Activated T-cell treated with anti-CD3 and anti-CD28 coated beads for 24 hours (primary cell): ENCODE data around the gene BRSK2.

ENCODE experiments used
- DNase-seq: peaks from one replicate; pipeline ENCODE4 v3.0.0-alpha.2; 2020; ENCODE audit warnings: low read depth

Gene BRSK2

DNA sequence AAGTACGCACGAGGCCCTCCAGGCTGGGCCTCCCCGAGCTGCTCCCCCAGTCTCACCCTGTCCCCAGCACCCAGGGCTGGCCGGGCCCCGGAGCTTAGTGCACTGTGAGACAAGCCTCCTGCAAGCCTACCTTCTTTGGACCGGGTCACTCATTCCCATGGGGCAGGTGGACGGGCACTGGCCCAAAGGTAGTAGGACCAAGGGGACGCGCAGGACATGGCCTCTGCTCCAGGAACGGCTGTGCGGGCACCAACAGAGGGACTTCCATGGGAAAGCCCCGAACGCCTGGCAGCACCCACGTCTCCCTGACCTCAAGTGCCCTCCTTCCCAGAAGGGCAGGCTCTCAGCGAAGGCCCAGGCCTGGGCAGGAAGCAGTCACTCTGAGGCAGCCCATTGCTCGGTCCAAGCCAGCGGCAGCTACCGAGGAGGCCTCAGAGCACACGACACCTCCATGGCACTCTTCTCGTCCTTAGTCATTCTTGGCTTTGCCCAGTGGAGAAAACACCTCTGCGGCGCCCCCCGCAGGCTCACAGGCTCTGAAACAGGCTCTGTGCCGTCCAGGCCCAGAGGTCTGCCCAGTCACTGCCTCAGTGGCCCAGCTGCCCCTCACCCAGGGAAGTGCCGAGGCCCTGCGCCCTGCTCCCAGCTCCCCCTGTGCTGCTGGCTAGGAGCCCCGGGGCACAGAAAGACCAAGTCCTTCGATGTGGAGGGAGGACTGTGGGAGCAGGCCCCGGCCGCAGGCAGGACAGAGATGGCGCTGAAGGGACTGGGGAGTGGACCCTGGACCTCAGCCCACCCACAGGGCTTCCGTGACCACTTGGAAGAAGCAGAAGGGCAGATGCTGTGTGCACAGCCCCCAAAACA, 93.1 kb downstream of the BRSK2 start:
- DNase-seq = no peak

DNA sequence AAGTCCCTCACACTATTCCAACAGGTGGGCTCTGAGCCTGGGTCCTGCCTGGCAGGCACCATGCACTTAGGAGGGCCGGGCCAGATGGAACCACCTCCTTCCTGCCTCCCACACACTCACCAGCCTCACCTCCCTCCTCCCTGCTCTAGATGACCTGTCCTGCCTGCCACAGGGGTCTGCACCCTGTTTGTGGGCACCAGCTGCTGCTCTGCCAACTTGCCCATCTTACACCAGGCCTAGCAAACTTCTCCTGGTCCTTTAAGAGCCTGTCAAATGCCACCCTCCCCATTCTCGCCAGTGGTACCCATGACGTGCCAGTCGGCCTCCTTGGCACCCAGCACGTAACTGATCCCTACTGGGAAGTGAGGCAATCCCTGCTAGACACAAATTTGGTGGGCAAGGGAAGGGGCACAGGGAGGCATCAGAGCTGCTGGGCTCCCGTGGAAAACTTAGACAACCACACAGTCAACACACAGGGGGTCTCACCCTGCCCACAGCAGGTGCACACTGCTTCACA, 93.8 kb downstream of the BRSK2 start:
- DNase-seq = no peak

DNA sequence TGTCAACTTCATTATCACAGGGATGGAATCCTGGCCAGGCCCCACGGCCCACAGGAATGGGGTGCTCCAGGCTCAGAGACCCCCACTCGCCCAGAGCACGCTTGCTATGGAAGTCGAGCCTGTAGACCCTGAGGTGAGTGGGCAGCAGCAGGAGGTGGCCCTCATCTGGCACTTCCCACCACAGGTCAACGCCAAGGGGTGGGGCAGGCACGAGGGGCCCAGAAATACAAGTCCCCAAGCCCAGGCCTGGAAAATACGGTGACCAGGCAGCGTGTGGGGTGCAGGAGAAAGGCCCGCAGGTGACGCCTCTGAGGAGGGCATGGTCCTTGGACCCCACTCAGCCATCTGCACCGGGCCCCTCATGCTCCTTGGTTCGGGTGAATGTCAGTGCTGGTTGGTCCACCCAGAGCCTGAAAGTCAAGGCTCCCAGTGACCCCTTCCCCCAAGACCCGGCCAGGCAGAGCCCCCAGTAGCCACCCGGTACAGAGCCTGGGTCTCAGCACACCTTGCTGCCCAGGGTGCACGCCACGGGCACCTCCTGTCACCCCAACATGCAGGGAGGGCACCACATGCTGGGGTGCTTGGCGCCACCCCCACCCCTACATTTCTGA, 94.4 kb downstream of the BRSK2 start:
- no peak for DNase-seq

DNA sequence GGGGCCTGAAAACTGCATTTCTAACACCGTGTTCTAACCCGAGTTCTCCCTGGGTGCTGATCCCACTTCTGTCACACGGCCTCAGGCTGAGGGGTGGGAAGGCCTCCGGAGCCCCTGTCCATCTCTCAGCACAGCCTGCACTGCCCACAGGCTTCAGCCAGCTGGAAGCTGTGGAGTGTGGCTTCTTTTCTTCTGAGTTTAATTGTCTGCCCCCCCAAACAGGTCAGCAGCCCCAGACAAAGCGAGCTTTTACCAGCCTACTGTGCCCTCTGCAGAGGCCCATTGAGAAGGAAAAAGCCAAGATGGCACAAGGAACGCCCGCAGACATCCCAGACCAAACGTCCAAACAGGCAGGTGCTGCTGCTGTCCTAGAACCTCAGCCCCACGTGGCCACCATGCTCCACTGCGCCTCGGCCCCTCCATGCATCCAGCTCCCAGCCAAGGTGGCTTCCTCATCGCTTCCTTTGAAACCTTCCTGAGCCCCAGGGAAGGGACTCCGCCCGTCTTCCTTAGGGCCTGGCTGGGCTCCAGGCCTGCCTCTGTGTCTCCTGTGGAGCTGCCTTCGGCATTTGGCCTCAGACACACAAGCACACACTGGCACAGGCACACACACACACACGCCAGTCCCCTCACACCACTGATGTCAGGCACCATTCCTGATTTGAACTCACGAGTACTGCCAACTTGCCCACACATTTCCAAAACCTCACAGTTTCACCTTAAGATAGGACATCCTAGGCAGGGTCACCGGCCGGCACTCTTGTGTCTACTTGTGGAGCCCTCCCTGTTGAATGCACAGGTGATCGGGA, 95.2 kb downstream of the BRSK2 start:
- DNase-seq = no peak

DNA sequence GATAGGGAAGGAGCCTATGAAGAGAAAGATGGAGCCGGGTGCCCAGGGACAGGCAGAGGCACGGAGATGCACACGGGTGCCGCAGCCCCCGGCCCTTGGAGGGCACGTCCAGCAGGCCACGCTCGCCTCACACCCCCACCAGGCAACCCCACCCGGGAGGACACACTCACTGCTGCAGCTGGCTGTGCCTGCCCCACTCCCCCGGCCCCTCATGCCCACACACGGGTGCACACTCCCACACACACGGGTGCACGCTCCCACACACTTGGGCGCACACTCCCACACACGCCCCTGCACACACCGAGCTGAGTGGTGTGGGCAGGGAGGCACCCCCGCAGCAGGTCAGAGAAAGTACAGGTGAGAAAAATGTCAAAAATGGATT, 95.8 kb downstream of the BRSK2 start:
- no peak for DNase-seq

DNA sequence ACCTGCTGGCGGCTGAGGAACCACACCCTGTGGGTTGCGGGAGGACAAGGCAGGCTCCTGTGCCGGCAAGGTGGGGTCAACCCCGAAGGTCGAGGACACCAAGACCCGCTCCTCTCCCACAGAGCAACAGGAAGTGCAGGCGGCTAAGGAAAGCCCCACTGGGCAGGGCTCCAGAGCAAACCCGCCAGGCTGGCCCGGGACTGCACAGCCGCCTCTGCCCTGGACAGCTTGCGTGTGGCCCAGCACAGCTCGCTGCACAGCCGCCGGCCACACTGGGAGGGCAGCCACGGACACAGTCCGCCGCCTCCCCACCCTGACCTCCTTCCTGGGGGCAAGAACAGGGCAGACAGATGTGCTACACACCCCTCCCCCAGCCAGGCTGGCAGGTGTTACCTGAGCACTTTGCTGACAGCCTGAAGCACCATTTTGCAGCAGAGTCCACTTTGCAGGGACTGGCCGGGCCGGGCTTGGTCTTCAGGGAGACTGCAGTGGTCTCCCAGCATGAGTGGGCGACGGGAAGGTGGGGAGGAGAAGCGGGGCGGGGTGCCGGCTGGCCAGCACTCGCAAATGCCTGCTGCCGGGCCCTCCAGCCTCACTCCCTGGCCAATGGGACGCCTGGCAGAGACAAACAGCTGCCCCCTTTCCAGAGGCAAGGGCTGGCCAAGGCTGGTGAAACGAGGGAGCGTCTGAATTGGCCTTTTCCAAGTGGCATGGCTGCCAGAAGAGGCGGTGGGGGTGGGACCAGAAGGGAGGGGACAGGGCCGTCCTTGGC, 96.5 kb downstream of the BRSK2 start, which contains the start of gene MOB2:
Gene MOB2, minus strand, starts transcription at position 726 of the 772 bp plus-strand sequence. Its CDS starts 223 bp downstream, at position 503.
- DNase-seq = no peak

DNA sequence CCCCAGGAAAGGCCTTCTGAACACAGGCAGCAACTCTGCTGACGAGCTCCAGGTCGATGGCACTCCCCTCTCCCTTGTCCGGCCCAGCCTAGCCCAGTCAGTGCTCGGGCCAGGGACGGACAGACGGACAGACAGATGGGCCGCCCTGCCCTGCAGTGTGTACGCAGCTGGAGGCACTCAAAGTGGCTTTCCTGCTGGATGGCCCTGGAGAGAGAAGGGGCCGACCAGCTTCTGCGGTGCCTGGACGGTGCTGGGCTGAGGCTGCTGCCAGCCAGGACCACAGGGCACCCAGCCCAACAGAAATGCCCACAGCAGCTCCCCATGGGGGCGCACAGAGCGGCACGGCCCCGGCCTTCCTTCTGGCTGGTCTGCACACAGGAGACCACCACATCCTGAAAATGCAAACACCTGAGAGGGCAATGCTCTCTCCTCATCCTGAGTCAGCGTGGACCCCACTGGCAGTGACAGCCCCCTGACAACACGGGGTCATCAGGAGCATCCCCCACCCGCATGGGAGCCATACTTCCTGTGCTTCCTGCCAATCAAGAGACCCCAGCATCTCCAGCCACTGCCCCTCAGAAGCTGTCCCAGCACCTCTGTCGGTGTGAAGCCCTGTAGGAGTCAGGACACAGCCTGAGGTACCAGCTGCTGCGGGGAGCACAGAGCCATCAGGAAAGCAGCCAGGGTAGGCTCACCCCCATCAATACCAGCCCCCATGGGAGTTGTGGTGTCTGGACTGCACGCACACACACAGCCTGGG, 97.5 kb downstream of the BRSK2 start:
- no peak for DNase-seq

DNA sequence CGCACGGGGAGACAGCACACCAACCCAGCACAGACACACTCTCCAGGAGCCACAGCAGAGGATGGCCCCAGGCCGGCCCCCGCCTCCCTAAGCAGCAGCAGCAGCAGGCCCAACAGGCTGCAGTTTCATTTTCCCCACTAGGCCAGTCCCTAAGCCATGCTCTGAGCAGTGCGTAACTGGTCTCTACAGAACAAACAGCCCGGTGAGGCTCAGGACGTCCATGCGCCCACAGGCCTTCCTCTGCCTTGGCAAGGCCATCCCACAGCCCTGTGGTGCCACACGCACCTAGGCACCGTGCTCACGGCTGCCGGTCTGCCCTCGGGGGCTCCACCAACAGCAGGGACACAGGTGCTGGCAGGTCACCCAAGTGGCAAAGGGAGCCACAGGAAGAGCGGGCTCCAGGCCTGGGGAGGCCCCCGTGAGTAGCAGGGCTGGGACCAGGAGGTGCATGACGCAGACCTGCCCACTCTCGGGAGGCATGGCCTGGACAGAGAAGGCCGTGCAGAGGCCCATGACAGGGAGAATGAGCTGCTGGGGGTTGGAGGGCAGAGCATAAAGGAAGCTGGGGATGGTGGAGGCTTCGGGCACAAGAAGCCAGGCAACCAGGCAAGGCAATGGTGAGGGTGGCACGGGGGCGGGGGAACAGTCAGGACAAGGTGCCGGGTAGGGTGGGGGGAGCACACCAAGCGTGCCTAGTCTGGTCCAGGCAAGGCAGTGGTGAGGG, 98.3 kb downstream of the BRSK2 start:
- no peak for DNase-seq

DNA sequence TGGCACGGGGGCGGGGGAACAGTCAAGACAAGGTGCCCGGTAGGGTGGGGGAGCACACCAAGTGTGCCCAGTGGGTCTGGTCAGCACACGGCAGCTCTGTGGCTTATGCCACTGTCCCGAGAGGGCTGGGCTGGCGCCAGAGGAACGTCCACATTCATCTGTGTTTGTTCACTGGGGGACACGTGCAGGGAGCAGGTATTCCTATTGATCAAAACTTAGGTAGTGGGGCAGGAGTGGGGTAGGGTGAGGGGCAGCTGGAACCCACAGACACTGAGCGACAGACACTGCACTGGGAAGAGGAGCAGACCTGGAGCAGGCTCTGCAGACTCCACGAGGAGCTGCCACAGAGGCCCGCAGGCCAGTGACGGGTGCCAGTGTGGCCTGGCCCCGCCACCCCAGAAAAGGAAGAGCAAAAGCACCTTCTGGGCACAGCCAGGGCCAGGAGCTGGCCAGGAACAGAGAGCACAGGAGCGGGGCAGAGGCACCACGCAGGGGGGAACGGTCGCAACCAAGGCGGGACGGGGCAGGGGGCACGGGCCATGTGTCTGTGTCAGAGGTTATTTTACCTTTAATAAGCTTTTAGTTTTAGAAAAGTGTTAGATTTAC, 98.9 kb downstream of the BRSK2 start:
- DNase-seq = no peak

DNA sequence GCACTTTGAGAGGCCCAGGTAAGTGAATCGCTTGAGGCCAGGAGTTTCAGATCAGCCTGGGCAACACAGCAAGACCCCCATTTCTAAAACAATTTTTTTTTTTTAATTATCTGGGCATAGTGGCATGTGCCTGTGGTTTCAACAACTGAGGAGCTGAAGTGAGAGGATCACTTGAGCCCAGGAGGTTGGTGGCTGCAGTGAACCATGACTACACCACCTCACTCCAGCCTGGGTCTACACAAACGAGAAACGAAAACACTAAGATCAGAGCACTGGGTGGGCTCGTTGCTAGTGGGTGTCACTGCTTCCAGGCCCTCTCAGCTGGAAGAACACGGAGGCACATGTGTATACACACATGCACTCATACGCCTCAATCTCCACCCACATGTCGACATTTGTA, 100.9 kb downstream of the BRSK2 start:
- no peak for DNase-seq

DNA sequence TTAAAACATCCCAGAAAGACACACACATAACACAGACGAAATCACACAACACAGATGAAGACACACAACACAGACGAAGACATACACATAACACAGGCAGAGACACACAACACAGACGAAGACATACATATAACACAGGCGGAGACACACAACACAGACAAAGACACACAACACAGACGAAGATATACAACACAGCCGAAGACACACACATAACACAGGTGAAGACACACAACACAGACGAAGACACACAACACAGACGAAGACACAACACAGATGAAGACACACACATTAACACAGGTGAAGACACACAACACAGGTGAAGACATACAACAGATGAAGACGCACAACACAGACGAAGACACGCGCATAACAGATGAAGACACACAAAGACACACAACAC, 101.6 kb downstream of the BRSK2 start:
- DNase-seq = no peak

DNA sequence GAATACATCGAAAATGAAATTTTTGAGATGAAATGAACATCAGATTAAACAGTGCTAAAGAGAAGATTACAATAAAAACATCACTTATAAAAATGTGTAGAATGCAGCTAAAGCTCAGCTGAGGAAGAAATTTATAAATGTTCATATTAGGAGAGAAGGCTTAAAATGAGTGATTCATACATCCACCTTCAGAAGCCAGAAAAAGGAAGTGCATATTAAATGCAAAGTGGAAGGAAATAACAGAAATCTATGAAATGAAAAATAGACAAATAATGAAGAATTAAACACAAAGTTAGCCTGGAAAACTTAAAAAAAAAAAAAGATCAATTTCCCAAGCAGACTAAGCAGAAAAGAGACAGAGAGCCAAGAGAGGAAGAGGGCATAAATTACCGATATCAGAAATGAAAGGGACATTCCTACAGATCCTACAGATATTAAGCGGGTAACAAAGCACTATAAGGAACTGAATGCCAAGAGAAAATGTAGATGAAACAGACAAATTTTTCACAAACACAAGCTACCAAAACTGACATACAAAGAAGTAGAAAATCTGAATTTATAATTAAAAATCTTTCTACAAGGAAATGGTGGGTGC, 104.0 kb downstream of the BRSK2 start:
- DNase-seq = no peak

DNA sequence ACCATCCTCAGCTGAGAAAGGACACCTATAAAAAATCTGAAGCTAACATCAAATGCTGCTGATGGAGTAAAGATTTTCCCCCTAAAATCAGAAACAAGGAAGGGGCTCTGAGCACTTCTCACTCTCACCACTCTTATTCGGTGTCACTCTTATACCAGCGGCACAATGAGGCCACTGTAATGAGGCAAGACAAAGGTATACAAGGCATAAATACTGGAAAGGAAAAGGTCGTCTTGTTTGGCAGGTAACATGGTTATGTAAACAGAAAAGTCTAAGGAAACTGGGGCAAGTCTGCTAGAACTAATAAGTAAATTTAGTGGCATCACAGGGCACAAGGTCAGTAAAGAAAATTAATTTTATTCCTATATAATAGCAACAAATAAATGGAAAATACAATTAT, 104.9 kb downstream of the BRSK2 start:
- DNase-seq = no peak

DNA sequence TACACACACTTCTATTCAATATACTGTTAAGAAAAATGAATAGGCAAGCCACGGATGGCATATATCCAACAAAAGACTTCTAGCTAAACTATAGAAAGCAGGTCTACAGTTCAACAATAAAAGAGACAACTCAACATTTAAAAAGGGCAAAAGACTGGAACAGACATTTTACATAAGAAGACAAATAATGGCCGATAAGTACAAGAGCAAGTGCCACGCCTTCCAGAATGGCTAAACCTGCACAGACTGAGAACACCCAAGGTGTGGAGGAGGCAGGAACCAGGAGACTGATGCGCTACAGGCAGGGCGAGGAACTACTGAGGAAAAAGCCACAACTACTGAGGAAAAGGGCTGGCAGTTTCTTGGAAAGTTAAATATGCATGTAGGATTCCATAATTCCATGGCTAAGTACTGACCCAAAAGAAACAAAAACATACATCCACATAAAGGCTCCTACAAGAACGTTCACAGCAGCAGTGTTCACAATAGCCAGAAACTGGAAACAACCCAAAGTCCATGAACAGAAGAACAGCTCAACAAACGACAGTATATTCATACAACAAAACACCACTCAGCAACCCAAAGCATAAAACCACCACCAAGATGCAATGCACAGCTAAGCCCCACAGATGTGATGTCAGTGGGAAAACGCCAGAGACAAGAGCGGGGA, 106.5 kb downstream of the BRSK2 start:
- DNase-seq = no peak

DNA sequence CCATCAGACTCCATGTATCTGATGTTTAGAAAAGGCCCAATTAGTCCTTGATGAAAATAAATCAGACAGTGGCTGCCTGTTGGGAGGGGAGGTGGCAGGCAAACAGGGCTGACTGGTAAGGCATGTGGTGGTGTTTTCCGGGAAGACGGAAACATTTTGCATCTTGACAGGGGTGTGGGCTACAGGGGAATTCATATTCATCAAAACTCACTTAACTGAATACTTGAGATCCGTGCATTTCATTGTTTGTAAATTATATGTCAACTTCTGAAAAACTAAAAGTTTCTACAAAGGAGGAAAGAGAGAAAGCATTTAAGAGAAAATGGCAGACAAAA, 107.0 kb downstream of the BRSK2 start:
- no peak for DNase-seq

DNA sequence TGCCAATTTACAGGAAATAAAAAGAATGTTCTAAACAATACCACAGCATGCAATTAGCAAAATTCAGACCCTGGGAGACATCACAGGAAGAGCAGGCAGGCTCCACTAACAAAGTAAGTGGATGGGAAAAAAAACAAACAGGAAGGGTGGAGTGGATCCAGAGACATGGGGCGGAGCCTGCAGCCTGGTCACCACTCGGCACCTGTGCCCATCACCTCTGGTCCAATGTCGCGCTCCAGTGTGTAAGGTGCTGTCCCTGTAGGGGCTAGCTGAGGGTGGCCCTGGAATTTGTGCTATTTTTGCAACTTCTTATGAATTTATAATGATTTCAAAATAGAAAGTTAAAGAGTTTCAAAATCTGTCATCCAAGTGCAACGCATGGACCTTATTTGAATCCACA, 107.9 kb downstream of the BRSK2 start:
- DNase-seq = no peak

DNA sequence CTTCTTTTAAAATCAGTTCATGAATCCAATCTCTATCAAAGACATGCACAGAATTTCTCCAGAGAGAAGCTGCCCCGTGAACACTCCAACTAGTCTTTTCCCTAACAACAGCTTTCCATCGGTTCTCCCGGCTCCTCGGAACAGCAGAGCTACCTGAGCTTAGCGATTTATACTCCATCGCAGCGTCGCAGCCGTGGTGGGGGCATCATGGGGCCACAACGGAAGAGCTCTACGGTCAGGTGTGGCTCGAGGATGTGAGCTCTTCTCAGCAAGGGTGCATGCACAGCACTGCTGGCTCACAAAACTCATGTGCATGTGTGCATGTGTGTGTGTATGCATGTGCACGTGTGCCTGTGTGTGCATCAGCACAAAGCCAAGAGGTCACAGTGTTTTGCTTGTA, 108.5 kb downstream of the BRSK2 start:
- DNase-seq = no peak

DNA sequence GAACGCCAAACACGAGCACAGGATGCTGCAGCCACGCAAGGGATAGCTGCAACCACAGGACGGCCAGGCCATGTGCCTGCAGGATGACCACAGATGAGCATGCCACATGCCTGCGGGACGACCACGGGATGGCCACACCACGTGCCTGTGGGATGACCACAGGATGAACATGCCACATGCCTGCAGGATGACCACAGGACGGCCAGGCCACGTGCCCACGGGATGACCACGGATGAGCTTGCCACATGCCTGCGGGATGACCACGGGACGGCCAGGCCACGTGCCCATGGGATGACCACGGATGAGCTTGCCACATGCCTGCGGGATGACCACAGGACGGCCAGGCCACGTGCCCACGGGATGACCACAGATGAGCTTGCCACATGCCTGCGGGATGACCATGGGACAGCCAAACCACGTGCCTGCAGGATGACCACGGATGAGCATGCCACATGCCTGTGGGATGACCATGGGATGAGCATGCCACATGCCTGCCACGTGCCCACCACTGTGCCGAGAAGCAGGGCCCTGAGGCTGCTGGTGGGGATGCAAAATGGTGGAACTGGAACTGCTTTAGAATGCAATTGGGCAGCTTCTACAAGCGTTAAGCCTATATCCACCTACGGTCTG, 109.6 kb downstream of the BRSK2 start:
- DNase-seq = no peak

DNA sequence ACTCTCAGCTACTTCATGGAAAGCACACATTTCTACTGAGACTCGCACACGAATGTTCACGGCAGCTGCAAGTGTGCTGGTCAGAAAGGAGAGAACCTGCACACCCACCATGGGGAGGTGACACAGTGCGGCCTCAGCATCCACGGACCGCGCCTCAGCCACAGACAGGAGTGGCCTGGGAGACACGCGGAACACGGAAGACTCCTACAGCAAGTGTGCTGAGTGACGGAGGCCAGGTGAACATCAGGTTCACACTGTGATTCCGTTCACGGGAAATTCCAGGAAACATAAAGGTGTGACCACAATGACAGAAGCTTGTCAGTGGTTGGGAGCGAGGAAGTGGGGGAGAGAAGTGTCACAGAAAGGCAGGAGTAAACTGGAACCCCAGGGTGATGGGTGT, 110.2 kb downstream of the BRSK2 start:
- DNase-seq = no peak
